Neural progenitor cell (in vitro differentiated cells): ENCODE results near the gene CDA.

Experiments
- EZH2 ChIP-seq: fragments of 200-600 bp; sonication (generic); IDR thresholded peaks from 2 replicates; pipeline ENCODE4 v1.6.1; 2017; ENCODE audit warnings: antibody characterized with exemption, mild to moderate bottlenecking, moderate library complexity
- EZH2phosphoT487 ChIP-seq: fragments of 200-600 bp; sonication (generic); IDR thresholded peaks from 2 replicates; pipeline ENCODE4 v1.6.1; 2017; ENCODE audit warnings: antibody characterized with exemption
- TF ChIP-seq, protein P1 (sequence below): fragments of 200-600 bp; sonication (generic); IDR thresholded peaks from 2 replicates; pipeline ENCODE4 v1.5.1; 2017; ENCODE audit warnings: antibody characterized with exemption, mild to moderate bottlenecking

DNA sequence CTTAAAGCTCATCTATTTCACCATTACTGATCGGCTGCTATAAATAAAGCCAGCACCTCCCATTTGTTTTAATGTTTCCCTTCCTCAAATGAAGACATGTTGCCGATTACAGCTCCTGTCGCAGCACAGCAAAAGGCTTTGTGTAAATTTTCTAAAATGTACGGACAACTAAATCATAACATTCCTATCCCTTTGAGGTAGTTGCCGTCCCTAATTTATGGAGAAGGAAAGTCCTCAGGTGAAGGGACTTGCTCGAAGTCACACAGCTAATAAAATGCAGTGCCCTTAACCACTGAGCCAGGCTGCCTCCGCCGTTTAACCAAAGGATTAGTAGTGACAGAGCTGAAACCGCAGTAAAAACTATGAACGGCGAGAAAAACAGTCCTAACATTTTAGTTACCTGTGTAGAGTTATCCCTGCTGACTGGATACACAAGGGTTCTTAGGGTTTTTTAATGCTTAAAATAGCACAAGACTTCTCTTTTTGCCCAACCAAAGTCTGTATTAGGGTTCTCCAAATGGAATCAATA lies 45.2 kb downstream of the CDA start:
- TF ChIP-seq, protein P1, sequence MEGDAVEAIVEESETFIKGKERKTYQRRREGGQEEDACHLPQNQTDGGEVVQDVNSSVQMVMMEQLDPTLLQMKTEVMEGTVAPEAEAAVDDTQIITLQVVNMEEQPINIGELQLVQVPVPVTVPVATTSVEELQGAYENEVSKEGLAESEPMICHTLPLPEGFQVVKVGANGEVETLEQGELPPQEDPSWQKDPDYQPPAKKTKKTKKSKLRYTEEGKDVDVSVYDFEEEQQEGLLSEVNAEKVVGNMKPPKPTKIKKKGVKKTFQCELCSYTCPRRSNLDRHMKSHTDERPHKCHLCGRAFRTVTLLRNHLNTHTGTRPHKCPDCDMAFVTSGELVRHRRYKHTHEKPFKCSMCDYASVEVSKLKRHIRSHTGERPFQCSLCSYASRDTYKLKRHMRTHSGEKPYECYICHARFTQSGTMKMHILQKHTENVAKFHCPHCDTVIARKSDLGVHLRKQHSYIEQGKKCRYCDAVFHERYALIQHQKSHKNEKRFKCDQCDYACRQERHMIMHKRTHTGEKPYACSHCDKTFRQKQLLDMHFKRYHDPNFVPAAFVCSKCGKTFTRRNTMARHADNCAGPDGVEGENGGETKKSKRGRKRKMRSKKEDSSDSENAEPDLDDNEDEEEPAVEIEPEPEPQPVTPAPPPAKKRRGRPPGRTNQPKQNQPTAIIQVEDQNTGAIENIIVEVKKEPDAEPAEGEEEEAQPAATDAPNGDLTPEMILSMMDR, result no peak
- TF ChIP-seq EZH2phosphoT487 (no peak), EZH2 (no peak)
